K562 (cell line): ENCODE data around the gene IMMP2L. TPM values are rescaled to one million over a fixed set of nuclear protein-coding genes. Genes with fewer than 3 reads are reported as not detected.

Source experiments
- ARID1B ChIP-seq: fragments of 450-650 bp; IDR thresholded peaks from 2 replicates; pipeline ENCODE4 v1.6.1; 2016; ENCODE audit warnings: antibody characterized with exemption, mild to moderate bottlenecking, inconsistent platforms
- CEBPB ChIP-seq: fragments of 450-650 bp; IDR thresholded peaks from 2 replicates; pipeline ENCODE4 v1.6.1; 2016; ENCODE audit warnings: missing genetic modification characterization, missing compliant biosample characterization
- CEBPG ChIP-seq, 3 experiments: fragments of 200-800 bp in 1 of 3; sonication (Bioruptor generic) in 1 of 3; sonication (generic) in 1 of 3; formaldehyde crosslinking in 1 of 3; IDR thresholded peaks in 2 of 3; conservative IDR thresholded peaks in 1 of 3; 2 replicates each; pipeline versions ENCODE4 v1.6.1 to v1.8.0; 2016 to 2022; ENCODE audit warnings: missing compliant biosample characterization in 2 of 3, missing genetic modification characterization in 2 of 3, mild to moderate bottlenecking in 1 of 3, missing genetic modification reagents in 1 of 3
- DMBX1 ChIP-seq: fragments of 250-450 bp; sonication (Bioruptor Pico); IDR thresholded peaks from 2 replicates; pipeline ENCODE4 v1.8.0; 2022; ENCODE audit warnings: inconsistent platforms, mild to moderate bottlenecking, moderate library complexity, borderline replicate concordance
- EP300 ChIP-seq: IDR thresholded peaks from 2 replicates; pipeline ENCODE4 v1.6.1; 2012; ENCODE audit warnings: low read length, improper control_type of control experiment
- ETS2 ChIP-seq: IDR thresholded peaks from 2 replicates; pipeline ENCODE4 v1.6.1; 2016; ENCODE audit warnings: borderline replicate concordance, missing genetic modification characterization, mild to moderate bottlenecking, moderate library complexity, missing compliant biosample characterization; ENCODE audit not compliant: poor library complexity, severe bottlenecking
- HDAC2 ChIP-seq: fragments of 450-650 bp; IDR thresholded peaks from 2 replicates; pipeline ENCODE4 v1.6.1; 2016; ENCODE audit warnings: mild to moderate bottlenecking
- NBN ChIP-seq: fragments of 450-650 bp; IDR thresholded peaks from 2 replicates; pipeline ENCODE4 v1.6.1; 2016; ENCODE audit warnings: low read depth, mild to moderate bottlenecking
- NCOA6 ChIP-seq: fragments of 450-650 bp; IDR thresholded peaks from 2 replicates; pipeline ENCODE4 v1.6.1; 2017; ENCODE audit warnings: mild to moderate bottlenecking
- NR4A1 ChIP-seq, 2 experiments: fragments of 250-450 bp in 1 of 2; fragments of 450-650 bp in 1 of 2; sonication (Bioruptor Pico) in 1 of 2; IDR thresholded peaks; 2 replicates each; pipeline versions ENCODE4 v1.4.0 to v1.6.1; 2016 to 2020; ENCODE audit warnings: mild to moderate bottlenecking in 2 of 2, missing compliant biosample characterization in 1 of 2, missing genetic modification characterization in 1 of 2, moderate library complexity in 1 of 2
- RFX5 ChIP-seq: IDR thresholded peaks from 2 replicates; pipeline ENCODE4 v1.6.1; 2011; ENCODE audit warnings: low read depth, mild to moderate bottlenecking, improper control_type of control experiment, low read length
- SMARCA4 ChIP-seq: fragments of 450-650 bp; IDR thresholded peaks from 2 replicates; pipeline ENCODE4 v1.6.1; 2016
- SPI1 ChIP-seq: IDR thresholded peaks from 2 replicates; pipeline ENCODE4 v1.6.1; 2011; ENCODE audit warnings: low read depth, low read length, control low read depth, borderline replicate concordance
- TBL1XR1 ChIP-seq, 2 experiments: IDR thresholded peaks; 2 replicates each; pipeline ENCODE4 v1.6.1; 2012; ENCODE audit warnings: improper control_type of control experiment in 2 of 2, low read length in 2 of 2, mild to moderate bottlenecking in 1 of 2
- TCF3 ChIP-seq: sonication (generic); formaldehyde crosslinking; IDR thresholded peaks from 2 replicates; pipeline ENCODE4 v1.4.0; 2020; ENCODE audit warnings: mild to moderate bottlenecking, missing genetic modification reagents
- ZNF57 ChIP-seq: fragments of 450-650 bp; formaldehyde crosslinking; IDR thresholded peaks from 2 replicates; pipeline ENCODE4 v1.4.0; 2020; ENCODE audit warnings: mild to moderate bottlenecking, moderate library complexity
- ZSCAN32 ChIP-seq: fragments of 450-650 bp; formaldehyde crosslinking; IDR thresholded peaks from 2 replicates; pipeline ENCODE4 v1.4.0; 2020; ENCODE audit warnings: mild to moderate bottlenecking, moderate library complexity
- polyA plus RNA-seq, 8 experiments: library from polyadenylated mRNA; depleted of rRNA in 4 of 8; stranded (reverse) in 5 of 8; unstranded in 3 of 8; fragments of >200 nt; fragmentation: Nextera tagmentation in 2 of 8; fragmentation: Illumina TruSeq in 1 of 8; extraction: Ambion mirVana in 2 of 8; extraction: Trizol in 1 of 8; gene quantifications; 2 replicates each; pipeline versions ENCODE4 v1.2.1 to v1.2.3, GENCODE V29; 2011 to 2014; ENCODE audit warnings: inconsistent platforms in 1 of 8, missing spikeins in 1 of 8
- total RNA-seq, 7 experiments: library from RNA; depleted of rRNA in 6 of 7; stranded (reverse); fragments of >200 nt in 6 of 7; fragmentation: Illumina TruSeq in 2 of 7; extraction: Trizol in 2 of 7; gene quantifications; 2 replicates each; pipeline versions ENCODE4 v1.2.1 to v1.2.3, GENCODE V29; 2011 to 2021; ENCODE audit warnings: low replicate concordance in 1 of 7
- TF ChIP-seq, protein P1 (sequence below): IDR thresholded peaks from 2 replicates; pipeline ENCODE4 v1.6.1; 2016; ENCODE audit warnings: missing genetic modification characterization, missing compliant biosample characterization
- TF ChIP-seq, protein P2 (sequence below): fragments of 250-450 bp; sonication (Bioruptor Pico); IDR thresholded peaks from 2 replicates; pipeline ENCODE4 v1.6.1; 2021; ENCODE audit warnings: mild to moderate bottlenecking
- TF ChIP-seq, protein P3 (sequence below): fragments of 450-650 bp; IDR thresholded peaks from 2 replicates; pipeline ENCODE4 v1.6.1; 2017; ENCODE audit warnings: antibody characterized with exemption, mild to moderate bottlenecking
- TF ChIP-seq, protein P4 (sequence below), 2 experiments: fragments of 450-650 bp in 1 of 2; sonication (generic) in 1 of 2; formaldehyde crosslinking in 1 of 2; IDR thresholded peaks in 1 of 2; conservative IDR thresholded peaks in 1 of 2; 2 replicates each; pipeline versions ENCODE4 v1.6.1 to v1.8.1; 2016 to 2023; ENCODE audit warnings: mild to moderate bottlenecking in 2 of 2, moderate library complexity in 2 of 2, inconsistent platforms in 1 of 2, missing genetic modification reagents in 1 of 2

Gene IMMP2L
- total and polyA plus RNA-seq, 9 of the 15 experiments (the other 6 are each of a cell fraction or from before 2014, with no cell fraction given), result 29.7 to 116 (median 53.0) TPM

DNA sequence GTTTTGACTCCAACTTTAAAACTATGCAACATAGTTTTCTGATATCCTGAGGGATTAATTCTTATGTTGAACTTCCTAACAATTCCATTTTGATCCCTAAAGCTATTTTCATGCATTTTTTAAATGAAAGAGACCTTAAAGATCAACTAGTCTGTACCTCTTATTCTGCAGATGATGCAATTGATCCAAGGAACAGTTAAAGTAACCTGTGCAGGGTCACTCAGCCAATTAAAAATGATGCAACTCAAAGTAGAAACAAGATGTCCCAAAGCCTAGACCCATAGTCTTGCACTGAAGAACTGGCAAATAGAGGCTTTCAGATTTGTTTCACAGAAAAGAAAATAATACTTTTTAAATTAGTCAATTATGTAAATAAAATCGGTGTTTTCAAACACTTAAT, 86.3 kb downstream of the IMMP2L start (continued):
- TF ChIP-seq NBN, result 0 out of 2 replicates have a peak, but pooled peaks have one; percentile 33
- TF ChIP-seq, protein P1, sequence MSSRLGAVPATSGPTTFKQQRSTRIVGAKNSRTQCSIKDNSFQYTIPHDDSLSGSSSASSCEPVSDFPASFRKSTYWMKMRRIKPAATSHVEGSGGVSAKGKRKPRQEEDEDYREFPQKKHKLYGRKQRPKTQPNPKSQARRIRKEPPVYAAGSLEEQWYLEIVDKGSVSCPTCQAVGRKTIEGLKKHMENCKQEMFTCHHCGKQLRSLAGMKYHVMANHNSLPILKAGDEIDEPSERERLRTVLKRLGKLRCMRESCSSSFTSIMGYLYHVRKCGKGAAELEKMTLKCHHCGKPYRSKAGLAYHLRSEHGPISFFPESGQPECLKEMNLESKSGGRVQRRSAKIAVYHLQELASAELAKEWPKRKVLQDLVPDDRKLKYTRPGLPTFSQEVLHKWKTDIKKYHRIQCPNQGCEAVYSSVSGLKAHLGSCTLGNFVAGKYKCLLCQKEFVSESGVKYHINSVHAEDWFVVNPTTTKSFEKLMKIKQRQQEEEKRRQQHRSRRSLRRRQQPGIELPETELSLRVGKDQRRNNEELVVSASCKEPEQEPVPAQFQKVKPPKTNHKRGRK (tag), result no peak
- TF ChIP-seq TCF3, result 0 out of 2 replicates have a peak, but pooled peaks have one; percentile 14
- no peak for TF ChIP-seq ETS2
- TF ChIP-seq ZSCAN32 (CRISPR knock-in tag), result peak; percentile 61; the same call in 1 of the 2 replicates
- peak; percentile 89 for TF ChIP-seq CEBPG (CRISPR knock-in tag; IDR thresholded peaks at IDR 0.05)
- peak; percentile 97 to 98 for TF ChIP-seq CEBPG (tag; conservative IDR thresholded peaks at IDR 0.05 in 1 of 2, IDR thresholded peaks at IDR 0.05 in 1 of 2)
- TF ChIP-seq NR4A1 (CRISPR knock-in tag; IDR thresholded peaks at IDR 0.05), result no peak
- TF ChIP-seq NR4A1 (tag; IDR thresholded peaks at IDR 0.05), result 0 out of 2 replicates have a peak, but pooled peaks have one; percentile 27
- TF ChIP-seq SMARCA4, result peak; percentile 40; the same call in 1 of the 2 replicates
- TF ChIP-seq ARID1B, result peak; percentile 6; the same call in 1 of the 2 replicates
- TF ChIP-seq EP300, result peak; percentile 87
- TF ChIP-seq ZNF57 (CRISPR knock-in tag), result no peak
- no peak for TF ChIP-seq NCOA6
- TF ChIP-seq, protein P2, sequence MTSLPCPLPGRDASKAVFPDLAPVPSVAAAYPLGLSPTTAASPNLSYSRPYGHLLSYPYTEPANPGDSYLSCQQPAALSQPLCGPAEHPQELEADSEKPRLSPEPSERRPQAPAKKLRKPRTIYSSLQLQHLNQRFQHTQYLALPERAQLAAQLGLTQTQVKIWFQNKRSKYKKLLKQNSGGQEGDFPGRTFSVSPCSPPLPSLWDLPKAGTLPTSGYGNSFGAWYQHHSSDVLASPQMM, result no peak
- TF ChIP-seq HDAC2, result 0 out of 2 replicates have a peak, but pooled peaks have one; percentile 30
- no peak for TF ChIP-seq TBL1XR1 (IDR thresholded peaks at IDR 0.05; ENCODE audit: low read length in 2 of 2)
- peak; percentile 95 for TF ChIP-seq CEBPB
- TF ChIP-seq, protein P3, sequence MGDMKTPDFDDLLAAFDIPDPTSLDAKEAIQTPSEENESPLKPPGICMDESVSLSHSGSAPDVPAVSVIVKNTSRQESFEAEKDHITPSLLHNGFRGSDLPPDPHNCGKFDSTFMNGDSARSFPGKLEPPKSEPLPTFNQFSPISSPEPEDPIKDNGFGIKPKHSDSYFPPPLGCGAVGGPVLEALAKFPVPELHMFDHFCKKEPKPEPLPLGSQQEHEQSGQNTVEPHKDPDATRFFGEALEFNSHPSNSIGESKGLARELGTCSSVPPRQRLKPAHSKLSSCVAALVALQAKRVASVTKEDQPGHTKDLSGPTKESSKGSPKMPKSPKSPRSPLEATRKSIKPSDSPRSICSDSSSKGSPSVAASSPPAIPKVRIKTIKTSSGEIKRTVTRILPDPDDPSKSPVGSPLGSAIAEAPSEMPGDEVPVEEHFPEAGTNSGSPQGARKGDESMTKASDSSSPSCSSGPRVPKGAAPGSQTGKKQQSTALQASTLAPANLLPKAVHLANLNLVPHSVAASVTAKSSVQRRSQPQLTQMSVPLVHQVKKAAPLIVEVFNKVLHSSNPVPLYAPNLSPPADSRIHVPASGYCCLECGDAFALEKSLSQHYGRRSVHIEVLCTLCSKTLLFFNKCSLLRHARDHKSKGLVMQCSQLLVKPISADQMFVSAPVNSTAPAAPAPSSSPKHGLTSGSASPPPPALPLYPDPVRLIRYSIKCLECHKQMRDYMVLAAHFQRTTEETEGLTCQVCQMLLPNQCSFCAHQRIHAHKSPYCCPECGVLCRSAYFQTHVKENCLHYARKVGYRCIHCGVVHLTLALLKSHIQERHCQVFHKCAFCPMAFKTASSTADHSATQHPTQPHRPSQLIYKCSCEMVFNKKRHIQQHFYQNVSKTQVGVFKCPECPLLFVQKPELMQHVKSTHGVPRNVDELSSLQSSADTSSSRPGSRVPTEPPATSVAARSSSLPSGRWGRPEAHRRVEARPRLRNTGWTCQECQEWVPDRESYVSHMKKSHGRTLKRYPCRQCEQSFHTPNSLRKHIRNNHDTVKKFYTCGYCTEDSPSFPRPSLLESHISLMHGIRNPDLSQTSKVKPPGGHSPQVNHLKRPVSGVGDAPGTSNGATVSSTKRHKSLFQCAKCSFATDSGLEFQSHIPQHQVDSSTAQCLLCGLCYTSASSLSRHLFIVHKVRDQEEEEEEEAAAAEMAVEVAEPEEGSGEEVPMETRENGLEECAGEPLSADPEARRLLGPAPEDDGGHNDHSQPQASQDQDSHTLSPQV, result peak; percentile 34; the same call in 1 of the 2 replicates
- TF ChIP-seq, protein P4, sequence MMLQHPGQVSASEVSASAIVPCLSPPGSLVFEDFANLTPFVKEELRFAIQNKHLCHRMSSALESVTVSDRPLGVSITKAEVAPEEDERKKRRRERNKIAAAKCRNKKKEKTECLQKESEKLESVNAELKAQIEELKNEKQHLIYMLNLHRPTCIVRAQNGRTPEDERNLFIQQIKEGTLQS (IDR thresholded peaks at IDR 0.05), result peak; percentile 99
- TF ChIP-seq, protein P4 (CRISPR knock-in tag; conservative IDR thresholded peaks at IDR 0.05), result no peak
- no peak for TF ChIP-seq SPI1
- no peak for TF ChIP-seq RFX5
- TF ChIP-seq DMBX1 (CRISPR knock-in tag), result peak; percentile 80
